Measurements from ENCODE around the gene ANXA2.

The ANXA2 gene

DNA sequence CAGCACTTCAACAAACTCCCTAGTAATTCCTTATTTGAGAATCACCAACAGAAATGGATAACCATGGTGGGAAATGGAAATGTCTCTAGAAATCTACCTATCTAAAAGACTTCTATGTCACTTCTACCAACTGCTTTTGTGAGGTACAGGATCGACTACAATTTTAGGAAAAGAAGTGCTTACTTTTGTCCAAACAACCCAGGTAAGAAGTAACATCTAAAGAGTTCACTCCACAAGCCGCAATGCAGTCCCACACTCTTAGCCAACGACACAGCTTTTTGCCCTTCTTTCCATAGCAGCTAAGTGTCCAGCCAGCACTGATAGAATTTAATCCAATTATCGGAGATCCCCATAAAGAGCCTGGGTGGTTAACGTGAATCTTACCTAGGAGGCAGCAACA is 28.1 kb downstream of the ANXA2 start:
- DNase-seq (ENCODE audit: low spot score) = no peak

GRCh38 chr15:60364612-60364924 is 33.2 kb downstream of the ANXA2 start:
- DNase-seq (ENCODE audit: low spot score) = no peak

GRCh38 chr15:60363903-60364611 is 33.7 kb downstream of the ANXA2 start:
- DNase-seq (ENCODE audit: low spot score) = no peak

DNA sequence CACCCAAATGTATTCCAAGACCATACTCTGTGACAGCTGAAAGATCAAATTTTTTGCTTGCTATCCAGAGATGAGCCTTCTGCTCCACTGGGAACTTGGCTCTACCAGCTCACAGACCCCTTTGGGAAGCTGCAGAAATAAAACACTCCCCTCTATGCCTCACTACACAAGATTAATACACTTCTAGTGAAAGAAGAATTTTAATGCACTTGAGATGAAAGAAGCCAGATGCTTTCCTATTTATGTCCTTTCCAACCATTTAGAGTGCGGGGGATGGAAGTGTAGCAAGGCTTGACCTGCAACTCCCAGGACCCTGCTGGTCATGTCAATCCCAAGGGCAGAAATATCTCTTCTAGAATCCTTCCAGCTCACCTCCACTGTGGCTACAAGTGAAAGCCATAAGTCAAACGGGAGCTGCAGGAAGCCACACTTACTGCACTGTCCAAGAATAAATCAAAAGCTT is 34.7 kb downstream of the ANXA2 start:
- no peak for DNase-seq (ENCODE audit: low spot score)

DNA sequence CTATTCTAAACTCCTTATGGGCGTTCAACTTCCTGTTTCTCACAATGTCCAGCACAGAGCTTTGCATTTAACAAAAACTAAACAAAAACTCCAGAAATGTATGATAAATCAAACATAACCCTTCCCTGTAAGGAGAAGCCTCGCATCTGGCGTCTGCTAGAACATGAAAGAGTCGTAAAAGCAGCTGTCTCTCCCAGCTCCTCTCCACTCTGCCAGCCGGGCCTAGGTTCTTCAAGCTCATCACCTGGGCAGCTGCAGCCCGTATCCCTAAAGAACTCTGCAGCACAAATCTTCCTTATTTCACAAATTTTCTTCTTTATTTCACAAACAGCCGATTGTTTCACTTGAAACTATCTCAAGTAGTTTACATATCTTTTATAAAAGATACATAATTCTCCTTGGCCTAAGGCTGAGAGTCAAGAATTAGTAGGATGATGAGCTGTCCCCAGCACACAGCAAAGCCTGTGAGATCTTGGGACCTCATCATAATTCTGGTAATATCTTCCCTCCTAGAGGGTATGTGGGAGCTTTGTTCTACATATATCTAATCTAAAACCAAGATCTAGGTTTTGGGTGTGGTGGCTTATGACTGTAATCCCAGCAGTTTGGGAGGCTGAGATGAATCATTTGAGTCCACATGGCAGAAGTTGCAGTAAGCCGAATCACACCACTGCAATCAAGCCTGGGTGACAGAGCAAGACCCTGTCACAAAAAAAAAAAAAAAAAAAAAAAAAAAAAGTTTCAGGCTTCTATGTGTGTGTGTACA is 35.3 kb downstream of the ANXA2 start:
- no peak for DNase-seq (ENCODE audit: low spot score)

GRCh38 chr15:60359738-60360137 is 38.0 kb downstream of the ANXA2 start:
- DNase-seq (ENCODE audit: low spot score) = peak; percentile 45

GRCh38 chr15:60358935-60359682 is 38.7 kb downstream of the ANXA2 start:
- no peak for DNase-seq (ENCODE audit: low spot score)

DNA sequence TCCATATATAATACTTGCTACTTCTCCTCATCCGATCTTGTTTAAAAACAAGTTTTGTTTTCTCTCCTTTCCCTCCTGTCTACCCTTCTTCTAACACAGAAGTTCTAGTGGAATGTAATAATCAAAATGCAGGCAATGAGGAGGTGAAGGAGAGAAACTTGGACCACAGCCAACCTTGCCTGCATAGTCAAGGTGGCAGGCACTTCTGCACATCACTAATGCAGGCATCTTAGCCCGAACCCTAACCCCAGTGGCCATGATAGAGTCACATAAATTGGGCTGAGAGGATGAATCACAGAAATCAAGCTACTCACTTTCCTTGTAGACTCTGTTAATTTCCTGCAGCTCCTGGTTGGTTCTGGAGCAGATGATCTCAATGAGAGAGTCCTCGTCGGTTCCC is 41.0 kb downstream of the ANXA2 start:
- DNase-seq (ENCODE audit: low spot score) = no peak

GRCh38 chr15:60355148-60355857 is 42.5 kb downstream of the ANXA2 start:
- DNase-seq (ENCODE audit: low spot score) = no peak

- DNase-seq (ENCODE audit: low spot score) = no peak
These were observed 44.4 kb downstream of the ANXA2 start for GRCh38 chr15:60353245-60353920.

DNA sequence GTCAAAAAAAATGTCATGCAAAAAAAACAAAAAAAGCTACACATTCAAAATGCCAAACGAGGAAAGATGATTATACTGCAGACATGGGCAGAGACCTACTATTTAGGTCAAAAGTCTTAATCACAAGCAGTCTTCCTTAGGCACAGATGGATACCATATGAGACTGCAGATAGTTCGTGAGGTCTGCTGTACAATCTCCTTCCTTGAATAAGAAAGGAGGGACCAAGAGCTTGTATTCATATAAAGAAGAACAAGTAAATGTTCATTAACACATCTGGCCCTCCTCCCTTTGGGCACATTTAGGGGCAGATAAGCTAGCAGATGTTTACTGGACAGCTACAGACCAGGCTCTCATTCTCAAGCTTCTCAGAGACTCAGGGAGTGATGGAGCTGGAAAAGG is 45.3 kb downstream of the ANXA2 start:
- DNase-seq (ENCODE audit: low spot score) = no peak

- no peak for DNase-seq (ENCODE audit: low spot score)
These were observed 46.7 kb downstream of the ANXA2 start for GRCh38 chr15:60351066-60351465.

DNA sequence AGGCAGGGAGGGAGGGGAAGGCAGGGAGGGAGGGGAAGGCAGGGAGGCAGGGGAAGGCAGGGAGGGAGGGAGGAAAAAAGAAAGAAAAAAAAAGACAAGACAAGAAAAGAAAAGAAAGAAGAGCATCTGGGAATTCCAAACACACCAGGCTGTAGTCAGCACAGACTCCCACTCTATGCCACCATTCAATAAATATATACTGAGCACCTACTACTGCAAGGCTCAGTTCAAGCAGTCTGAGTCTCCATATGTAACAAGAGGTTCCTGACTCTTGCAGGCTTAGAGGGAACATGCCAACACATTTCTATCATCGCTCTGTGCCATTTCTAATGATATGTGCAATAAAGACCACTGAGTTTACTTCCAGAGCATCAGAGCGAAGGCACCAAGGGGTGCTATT is 47.7 kb downstream of the ANXA2 start:
- DNase-seq (ENCODE audit: low spot score) = no peak

DNA sequence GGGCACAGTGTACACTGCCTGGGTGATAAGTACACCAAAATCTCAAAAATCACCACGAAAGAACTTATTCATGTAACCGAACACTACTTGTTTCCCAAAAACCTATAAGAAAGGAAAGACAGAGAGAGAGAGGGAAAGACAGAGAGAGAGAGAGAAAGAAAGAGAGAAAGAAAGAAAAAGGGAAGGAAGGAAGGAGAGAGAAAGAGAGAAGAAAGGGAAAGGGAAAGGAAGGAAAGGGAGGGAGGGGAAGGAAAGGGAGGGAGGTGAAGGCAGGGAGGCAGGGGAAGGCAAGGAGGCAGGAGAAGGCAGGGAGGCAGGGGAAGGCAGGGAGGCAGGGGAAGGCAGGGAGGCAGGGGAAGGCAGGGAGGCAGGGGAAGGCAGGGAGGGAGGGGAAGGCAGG is 48.2 kb downstream of the ANXA2 start:
- DNase-seq (ENCODE audit: low spot score) = no peak

DNA sequence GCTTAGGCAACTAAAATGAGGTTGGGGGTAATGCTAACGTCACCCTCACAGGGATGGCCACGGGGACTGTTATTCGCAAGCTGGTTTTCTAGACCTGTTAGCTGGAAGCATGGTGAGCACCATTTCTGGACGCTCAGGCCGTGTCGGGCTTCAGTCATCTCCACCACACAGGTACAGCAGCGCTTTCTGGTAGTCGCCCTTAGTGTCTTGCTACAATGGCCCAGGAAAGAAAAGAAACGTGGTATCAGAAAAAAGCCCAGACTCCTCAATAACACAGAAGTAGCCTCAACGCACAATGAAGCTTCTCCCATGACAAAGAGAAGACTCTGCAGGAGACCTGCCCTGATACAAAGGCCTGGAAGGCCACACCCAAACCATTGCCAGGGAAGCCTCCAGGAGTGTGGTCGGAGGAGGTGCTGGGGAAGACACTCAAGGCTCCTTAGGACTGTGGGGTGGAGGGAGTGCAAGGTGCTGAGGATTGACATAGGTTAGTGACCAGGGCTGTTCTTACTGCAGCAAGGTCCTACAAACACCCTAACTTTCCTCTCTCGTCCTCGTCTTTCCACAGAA is 50.2 kb downstream of the ANXA2 start:
- no peak for DNase-seq (ENCODE audit: low spot score)

DNA sequence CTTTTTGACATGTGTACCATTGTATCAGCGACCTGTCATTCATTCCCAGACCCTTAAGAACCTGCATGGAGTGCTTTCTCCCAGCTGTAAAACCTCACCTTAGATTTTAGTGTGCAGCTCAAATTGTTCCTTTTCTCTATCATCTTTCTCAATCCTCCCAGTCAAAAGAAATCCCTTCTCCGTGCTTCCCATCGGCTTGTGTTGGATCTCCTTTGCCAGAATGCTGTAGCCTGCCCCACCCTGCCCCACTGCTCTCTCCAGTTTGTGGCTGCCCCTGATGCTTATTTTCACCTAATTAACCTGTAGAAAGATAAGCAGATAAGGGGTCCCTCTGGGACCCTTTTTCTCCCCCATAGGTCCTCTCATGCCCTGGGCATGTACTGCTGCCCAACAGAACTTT is 51.1 kb downstream of the ANXA2 start:
- no peak for DNase-seq (ENCODE audit: low spot score)

DNA sequence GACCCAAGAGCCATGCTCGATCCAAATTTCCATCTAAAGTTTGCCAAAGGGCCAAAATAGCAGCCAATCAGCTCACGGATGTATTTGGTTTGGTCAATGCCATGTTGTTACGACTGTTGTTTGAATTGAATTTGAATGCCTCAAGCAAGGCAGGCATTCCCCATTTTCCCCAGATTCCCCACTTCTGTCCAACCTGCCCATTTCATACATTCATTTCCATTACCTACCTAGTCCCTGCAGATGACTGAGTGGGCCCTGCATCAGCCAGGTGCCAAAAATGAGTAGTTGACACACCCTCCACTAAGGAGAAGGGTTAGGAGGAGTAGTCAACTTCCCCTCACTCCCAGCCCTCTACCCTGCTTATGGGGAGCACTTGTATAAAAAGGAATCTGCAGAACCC is 51.7 kb downstream of the ANXA2 start:
- no peak for DNase-seq (ENCODE audit: low spot score)

- DNase-seq (ENCODE audit: low spot score) = no peak
These were observed 52.2 kb downstream of the ANXA2 start for GRCh38 chr15:60345598-60345997.

DNA sequence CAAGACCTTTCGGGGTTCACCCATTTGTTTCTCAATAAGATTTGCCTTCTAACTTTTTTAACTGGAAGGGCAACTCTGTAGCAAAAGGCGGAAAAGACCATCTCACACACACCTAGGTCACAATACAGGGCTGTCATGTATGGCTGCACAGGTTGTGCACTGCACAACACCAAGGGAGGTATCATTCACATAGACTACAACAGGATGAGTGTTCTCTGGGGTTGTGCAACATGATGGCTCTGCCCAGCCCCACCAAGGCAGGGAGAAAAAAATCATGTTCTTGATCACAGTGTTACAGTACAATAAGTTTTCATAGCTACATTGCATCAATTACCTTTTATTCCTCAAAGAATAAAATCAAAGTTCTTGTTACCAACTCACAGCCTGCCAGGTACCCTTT is 52.8 kb downstream of the ANXA2 start:
- no peak for DNase-seq (ENCODE audit: low spot score)

DNA sequence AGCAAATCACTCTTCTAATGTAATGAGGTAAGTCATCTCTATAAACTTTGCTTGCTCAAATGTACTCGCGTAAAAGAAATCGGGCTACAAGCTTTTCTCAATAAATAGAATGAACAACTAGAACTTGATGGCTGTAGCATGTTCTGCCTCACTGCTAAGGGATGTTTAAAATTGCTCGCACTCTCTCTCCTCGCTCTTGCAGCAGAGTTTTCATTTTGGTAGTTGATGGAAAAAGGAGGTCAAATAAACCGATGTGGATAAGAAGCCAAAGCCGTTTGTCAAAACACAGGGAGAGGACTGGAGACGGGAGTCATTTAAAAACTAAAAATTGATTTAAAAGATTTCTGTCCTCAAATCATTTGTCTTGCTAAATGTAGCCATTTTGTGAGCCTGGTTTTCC is 53.3 kb downstream of the ANXA2 start:
- no peak for DNase-seq (ENCODE audit: low spot score)

DNA sequence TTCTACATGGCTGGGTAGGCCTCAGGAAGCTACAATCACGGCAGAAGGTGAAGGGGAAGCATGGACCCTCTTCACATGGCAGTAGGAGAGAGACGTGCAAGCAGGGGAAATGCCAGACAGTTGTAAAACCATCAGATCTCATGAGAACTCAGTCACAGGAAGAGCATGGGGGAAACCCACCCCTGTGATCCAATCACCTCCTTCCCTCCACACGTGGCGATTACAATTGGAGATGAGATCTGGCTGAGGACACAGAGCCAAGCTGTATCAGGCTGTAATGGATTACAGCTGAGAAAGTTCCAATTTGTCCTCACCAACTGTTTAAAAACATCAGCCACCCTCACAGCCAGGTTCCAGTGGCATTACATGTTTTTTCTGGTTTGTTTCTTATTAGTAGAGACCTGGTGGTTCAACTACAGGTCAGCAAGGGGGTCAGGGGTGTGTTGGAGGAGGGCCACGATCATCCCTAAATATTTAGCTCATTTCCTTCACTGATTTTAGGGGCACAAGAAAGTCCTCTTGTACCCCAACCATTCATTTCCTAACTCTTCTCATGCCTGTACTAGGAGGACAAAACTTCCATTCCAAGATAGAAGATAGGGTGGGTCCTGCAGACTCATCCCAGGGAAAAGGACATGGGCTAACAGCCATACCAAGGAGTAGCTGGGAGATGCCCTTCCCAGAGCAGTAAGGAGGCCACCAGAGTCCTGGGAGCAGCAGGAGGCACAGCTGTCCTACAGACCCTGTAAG is 54.4 kb downstream of the ANXA2 start:
- DNase-seq (ENCODE audit: low spot score) = no peak

Data from hematopoietic multipotent progenitor cell treated with erythropoietin and hydrocortisone succinate and interleukin-3 and kit ligand, for 17 days (in vitro differentiated cells).